Cerebellar cortex (tissue), 1 donor: ENCODE results near the gene TFAP2B.

ENCODE experiments used
- DNase-seq: peaks from one replicate; pipeline ENCODE4 v3.0.0-alpha.2; 2015; ENCODE audit warnings: low spot score

Gene TFAP2B

DNA sequence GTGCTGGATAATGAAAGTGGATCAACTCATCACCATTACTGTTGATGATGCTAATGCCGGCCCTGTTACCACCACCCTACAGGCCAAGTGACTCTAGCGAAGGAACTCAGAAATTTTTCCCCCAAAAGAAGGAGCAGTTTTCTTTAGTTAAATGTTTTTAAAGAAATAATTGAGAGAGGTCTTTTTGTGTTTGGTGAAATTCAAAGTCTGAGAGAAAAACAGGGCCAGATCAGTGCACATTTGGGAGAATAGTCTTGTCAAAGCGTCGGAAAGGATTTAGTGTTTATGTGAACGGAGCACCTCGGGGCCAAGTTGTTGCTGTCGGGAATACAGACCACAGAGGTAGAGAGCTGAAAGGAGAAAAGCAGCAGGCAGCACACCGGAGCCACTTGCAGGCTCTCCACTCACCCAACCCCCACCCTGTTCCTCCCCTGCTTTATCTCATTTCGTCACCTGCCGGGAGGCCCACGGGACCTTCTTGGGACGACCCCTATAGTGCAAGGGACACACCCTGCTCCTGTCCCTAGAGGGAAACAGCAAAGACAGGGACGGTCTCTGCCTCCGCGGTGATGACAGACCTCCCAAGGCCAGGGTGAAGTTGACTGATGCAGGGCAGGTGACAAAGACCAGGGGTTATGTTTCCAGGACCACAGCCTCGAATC, 6.8 kb downstream of the TFAP2B start:
- DNase-seq = no peak

DNA sequence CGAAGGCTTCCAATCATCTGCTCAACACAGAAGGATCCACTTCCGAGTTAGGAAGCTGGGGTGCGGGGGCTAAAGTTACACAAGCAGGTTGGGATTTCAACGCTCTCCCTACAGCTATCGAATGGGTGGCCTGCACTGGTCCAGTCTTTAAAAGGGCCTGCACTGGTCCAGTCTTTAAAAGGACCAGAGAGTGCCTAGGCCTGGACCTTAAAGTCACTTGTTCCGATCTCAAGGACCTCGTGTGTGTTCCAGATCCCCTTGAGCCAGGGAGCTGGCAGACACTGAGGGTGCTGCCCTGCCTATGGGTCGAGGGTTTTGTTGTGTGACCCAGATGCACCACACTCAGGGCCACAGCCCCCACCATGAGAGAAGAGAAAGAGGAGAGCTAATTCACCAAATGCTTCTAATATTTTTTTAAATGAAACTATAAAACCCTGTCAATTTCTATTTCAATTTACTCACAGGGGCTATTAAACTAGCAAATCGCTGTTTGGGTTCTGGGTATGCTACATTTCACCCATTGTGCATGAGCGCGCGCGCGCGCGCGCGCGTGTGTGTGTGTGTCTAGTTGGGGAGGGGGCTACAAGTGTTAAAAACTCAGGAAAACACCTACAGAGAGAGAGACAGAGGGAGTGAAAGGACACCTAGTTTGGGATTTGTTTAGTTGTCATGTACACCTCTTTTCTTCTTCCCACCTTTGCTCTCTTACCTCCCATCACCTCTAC, 7.5 kb downstream of the TFAP2B start:
- no peak for DNase-seq

DNA sequence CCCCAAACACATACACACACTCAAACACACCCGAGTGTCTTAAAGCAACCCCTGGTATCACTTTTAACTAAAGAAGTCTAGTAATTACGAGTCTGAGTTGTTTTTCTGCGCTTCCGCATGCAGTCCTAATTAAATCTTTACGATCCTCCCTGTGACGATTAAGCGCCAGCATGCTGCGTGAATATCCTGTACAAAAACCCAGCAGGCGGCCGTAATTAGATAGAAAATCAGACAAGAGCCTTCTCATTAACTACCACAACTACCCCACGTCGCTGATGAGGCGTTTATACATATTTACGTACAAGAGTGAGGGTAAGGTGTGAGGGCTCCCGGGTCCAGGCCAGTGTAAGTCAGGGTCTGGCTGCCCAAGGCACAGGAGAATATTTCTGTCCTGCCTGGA, 8.1 kb downstream of the TFAP2B start:
- DNase-seq = no peak

DNA sequence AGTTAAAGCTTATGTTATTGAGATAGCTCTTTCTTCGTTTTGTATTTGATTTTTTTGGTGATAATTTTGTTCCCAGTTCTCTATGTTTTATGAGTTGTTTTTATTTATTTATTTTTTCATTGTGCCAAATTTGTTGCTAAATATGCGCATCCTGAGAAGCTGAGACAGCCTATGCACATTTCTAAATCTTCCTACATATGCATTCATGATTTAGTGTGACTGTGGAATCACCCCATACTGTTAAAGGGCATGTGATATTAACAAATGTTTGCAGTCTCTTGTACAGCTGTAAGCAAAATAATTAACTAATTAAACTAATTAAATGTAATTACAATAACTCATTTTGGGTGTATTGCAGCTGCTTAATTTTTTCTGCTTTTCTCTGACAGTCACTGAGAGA, 10.4 kb downstream of the TFAP2B start:
- no peak for DNase-seq

DNA sequence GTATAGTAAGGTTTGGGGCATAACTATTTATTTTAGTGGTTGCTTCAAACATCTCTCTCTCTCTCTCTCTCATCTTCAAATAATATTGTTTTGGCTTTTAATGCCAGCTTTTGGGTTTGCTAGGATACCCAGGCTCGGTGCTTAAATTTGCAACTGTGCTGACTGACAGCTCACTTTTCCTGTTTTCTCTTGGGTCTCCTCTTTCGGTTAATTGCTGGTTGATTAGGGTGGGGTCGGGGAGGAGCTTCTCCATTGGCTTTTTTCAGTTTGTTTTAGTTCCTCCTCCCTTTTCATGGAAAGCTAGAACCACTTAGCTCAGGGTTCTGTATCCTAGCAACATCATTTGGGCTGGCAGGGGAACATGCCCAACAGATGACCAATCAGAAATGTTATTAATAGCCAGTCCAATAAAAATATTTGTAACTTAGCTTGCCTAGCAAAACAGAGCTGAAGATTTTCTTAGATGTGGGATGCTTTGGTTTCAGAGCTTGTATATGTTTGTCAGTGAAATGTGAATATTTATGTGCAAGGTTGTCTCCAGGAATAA, 11.3 kb downstream of the TFAP2B start:
- DNase-seq = no peak

DNA sequence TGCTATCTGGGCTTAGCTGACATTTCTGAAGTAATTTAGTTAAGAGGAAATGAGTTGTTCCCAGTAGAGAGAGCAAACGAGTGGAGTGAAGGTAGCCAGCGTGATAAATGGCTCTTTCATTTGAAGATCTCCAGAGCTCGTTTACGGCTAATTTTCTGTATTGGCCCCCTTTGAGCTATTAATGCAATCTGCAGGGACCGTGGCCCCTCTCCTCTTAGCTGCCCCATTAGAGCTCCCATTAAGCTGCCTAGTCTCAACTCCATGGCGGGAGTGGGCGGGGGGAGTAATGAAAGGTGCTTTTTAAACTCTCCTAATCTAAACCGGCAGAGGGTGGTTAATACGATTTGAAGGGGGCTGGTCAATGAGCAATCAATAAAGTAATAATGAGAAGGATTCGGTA, 12.5 kb downstream of the TFAP2B start:
- DNase-seq = no peak

DNA sequence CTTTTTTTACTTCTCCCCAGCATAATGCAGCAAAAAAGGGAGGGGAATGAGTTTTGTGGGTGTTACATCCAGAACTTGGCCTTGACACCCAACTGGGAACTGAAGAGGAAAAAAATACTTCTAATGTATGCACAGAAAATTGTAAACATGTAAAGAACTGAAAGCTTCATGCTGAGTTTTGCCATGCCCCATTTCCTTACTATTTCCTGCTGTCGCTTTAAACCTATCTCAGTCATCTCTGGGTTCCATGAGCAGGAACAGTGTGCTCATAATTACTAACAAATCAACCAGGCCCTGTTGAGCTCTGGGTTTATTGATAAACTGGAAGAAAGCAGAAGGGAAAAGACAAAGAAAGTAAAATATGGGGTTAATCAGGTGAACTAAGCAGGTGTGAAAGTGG, 14.2 kb downstream of the TFAP2B start:
- DNase-seq = no peak

DNA sequence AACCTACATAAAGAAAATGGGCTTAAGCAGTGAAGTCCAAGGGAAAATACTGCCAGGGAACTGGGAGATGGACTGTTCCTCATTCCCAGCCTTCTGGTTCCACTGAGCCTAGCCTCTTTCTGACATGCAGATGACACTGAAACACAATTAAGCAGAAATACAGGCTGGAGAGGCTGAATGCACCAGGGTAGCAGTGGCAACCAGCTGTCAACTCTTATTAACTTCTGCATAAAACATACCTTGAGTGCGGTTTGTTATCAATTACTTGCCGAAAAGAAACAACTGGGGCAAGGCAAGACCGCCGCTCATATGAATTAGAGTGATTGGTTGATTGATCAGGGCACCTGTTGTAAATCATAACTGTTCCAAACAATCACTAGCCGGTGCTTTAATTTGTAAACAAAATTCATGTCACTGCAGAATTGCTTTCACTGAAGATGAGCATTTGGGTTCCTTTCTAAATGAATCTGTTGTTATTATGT, 16.3 kb downstream of the TFAP2B start:
- no peak for DNase-seq

DNA sequence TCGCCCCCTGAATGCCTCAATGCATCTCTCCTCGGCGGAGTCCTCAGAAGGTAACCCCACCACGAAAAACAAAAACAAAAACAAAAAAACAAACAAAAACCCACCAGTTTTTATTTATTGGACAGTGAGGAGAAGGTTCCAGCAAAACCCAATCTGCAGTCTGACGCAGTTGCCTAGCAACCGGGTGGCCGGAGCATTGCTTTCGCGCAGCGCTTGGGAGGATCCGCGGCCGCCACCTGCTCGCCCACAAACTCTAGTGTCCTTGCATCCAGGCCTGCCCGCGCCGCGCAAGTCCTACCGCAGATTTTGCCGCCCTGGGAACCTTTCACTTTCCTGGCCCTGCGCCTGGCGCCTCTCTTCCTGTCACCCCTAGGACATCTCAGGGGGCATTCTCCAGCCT, 17.6 kb downstream of the TFAP2B start:
- DNase-seq = no peak

DNA sequence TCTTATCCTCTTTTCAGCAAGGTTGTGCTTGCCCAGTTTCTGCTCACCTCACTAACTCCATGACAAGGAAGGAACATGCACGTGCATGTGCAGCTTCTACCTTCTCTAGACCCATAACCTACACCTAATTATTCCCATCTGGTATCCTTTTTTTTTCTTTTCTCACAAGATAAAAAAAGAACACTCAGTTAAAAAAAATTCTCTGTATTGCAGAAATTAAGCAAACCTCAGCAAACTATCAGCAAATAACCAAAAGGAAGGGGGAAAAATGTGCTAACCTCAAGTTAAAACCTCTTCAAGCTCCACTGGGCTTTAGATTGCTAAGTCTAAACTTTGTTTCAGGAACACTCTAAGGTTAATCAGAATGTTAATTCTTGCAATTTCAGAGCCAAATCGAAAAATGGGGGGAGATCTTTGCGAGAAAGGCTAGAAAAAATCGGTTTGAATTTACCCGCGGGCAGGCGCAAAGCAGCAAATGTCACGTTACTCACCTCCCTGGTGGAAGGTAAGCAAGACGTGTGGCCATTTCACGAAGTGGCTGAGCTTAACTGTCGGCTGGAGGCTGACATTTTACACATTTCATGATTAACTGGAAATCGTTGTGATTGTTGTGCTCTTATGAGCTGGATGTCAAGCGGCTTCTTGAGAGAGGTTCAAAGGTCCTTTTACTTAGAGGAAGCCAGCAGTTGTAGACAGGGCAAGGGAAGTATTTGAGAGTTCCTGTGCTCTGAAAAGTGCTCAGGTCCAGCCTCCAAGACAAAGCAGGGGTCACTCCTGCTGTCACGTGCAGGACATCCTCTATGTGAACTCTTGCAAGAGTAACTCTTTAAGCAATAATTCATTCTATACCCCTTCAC, 19.1 kb downstream of the TFAP2B start:
- no peak for DNase-seq

DNA sequence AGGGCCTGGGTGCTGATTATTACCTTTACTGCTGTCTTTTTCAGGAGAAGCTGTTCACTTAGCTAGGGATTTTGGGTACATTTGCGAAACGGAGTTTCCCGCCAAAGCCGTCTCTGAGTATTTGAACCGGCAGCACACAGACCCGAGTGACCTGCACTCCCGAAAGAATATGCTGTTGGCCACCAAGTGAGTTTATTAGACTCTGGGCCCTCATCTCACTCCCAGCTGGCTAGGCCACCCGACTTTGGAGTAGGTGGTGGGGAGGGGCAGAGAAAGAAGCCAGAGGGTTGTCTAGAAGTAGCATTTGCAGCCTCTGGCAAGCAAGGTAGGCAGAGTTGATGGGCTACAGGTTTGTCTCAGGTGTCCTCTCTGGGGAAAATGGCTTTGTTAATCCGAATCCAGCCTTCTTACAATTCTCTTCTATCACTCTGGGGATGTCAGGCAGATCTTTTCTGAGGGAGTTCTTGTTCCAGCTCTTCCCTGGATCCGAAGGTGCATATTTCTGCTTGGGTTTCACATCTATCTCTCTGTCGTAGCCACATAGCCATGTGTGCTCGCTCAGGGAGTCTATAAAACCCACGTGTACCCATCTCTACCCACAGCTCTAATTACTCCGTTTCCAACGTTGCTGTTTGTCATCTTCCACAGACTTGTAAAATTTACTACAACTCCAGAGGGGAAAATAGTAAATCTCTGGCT, 21.6 kb downstream of the TFAP2B start:
- DNase-seq = no peak

DNA sequence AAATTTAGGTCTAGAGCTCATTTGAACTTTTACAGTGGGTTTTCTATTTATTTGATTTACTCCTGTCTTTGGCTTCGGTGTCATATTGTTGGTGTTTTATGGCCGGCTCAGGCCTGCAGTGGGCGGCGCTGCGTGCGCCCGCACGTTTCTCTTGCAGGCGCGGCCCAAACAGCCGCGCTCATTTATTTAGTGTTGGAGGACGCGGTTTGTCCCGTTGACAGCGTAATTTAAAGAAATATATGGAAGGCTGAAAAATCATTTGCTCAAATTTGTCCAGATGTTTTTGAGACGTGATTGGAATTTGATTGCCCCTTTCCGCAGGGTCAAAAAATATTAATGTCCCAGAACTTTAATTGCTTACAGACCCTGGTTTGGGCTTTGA, 22.1 kb downstream of the TFAP2B start:
- DNase-seq = no peak

DNA sequence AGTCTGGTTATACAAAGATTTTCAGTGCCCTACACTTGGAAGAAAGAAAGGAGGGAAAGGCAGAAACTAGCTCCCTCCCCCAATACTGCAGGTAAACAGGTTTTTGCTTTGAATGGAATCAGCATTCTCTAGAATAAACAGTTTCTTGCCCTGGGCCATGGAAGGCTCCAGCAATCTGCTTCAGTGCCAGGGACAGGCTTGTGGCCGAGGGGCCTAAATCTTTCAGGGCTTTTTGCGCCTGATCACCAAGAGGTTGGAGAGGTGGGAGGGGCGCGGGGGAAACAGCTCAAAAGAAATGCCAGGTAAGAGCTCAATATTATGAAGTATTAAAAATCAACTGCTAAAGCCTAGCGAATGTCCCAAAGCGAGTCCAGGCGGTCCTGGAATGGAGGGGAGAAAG, 23.8 kb downstream of the TFAP2B start:
- no peak for DNase-seq

DNA sequence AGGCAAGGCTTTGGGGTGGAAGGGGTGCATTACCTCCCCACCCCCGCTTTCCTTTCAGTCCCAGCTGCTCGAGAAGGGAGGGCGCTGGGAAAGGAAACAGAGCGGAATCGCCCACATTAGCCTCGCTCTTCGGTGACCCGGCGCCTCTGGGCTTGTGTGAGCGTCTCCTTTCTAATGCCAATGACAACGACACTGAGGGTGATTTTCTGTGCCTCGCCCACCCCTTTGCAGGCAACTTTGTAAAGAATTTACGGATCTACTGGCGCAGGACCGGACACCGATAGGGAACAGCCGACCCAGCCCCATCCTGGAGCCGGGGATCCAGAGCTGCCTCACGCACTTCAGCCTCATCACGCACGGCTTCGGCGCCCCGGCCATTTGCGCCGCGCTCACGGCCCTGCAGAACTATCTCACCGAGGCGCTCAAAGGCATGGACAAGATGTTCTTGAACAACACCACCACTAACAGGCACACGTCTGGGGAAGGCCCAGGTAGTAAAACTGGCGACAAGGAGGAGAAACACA, 24.3 kb downstream of the TFAP2B start:
- DNase-seq = no peak

DNA sequence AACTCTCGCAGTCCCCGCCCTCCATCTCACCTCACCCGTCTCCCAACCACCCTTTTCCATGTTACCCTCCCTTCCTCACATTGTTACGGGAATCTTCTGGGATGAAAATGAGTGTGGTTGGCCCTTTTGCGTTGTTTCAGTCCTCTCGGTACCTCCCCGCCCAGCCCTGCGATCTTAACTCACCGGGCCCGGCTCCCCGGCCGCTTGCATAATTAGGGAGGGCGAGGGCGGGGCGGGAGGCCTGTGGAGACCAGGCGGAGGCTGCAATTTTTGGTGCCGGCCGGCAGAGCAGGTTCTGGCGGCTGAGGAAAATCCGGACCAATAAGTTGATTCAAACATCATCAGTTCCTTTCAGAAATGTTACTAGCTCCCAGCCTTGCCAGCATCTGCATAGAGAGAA, 25.2 kb downstream of the TFAP2B start:
- DNase-seq = no peak

DNA sequence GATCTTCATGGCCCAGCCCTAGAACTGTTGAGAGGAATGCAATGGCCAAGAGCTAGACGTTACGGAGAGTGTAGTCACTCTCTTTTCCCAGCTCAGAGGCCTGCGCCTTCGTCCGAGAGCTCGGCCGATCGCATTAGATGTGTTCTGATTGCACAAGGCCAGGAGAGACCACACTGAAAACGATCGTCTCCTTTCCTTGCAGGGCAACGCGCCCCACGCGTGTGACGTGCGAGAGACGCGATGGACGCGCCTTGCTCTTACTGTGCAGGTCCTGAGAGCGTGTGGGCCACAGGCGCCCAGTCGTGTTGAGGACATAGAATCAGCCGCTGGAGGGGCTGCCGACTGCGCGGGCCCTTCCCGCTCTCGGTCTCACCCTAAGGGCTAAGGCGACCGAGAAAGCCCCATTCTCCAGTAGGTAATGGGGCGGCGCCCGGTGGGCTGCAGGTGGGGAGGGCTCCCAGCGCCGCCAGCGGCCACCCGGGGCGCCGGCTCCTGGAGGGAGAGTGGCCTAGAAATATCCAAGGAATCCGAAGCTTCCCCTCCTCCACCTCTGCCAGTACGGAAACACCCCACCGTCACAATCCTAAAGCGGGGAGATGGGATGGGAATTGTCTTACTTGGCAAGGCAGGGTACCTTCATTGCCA, 26.9 kb downstream of the TFAP2B start:
- DNase-seq = no peak

DNA sequence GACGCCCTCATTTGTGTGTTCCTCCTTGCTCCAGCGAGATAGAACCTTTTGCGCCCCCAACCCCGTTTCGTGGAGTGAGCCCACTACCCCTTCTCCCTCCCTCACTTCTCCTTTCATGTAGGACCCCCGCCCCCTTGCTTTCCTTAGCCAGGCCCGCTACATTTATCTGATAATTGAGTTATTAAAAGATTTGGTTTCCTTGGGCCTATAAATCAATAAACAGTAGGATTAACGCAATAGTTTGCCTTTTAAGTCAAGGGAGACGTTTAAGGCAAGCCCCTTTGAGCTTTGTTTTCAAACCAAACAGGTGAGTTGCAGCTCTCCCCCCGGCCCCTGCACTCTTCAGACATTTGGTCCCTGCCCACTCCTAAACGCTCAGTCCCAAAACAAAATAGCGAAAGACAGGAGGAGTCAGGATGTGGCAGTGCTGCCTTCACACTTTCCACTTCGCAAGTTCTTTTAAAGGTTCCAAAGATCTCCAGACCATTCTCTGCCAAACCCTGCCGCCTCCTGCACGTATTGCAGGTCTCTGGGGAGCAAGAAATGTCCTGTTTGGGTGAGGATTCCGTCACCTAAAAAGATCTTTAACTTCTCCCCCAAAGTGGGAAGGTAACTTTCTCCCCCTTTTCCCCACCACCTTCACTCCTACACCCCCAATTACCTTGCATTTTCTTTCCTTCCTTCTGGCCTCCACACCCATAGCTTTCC, 27.6 kb downstream of the TFAP2B start:
- no peak for DNase-seq

DNA sequence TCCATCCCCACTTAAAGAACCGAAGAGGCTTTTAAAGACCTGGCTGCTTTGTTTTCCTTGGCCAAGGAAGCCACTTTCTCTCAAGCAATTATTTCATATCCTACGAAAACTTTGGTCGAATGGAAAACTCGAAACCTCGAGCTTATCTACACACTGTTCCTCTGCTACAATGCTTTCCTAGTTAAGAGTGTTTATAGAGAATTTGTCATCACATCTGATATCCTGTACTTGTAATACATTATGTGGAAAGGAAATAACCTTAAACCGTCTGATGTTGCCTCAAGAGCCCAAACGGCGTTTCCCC, 28.1 kb downstream of the TFAP2B start:
- DNase-seq = no peak

DNA sequence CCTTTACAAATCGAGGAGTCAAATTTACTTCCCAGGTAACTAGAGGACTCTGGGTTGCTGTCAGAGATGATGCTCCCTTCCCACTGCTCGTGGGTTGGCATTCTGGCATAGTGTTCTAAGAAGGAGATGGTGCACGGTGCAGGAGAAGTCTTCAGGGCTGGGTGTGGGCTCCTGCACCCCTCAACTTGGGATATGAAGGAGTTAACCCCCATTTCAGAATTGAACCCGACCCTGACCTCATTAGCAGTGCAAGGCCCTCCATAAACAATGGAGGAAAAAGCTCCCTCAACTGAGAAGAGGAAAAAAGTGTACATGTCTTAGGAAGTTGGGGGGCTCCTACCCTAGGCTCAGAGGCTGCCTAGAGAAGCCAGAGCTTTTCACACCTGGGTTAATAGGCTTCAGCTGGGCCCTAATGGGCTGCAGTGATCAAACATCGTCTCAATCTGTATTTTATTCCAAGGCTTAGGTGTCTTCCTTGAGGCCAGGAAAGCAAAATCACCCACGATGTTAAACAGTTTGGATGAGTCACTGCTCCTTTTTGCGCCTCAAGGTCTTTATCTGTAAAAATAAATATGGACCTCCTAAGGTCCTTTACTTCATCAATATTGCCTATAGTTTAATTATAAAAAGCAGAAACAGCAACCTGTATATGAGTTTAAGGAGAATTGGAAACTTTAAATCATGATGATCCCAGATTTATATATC, 29.4 kb downstream of the TFAP2B start:
- DNase-seq = no peak
